Psoas muscle (tissue), 8 donors: Measurements from ENCODE around the gene TRPM4. TPM values are rescaled to one million over a fixed set of nuclear protein-coding genes. Genes with fewer than 3 reads are reported as not detected.

Experiments used
- ATAC-seq, 4 donors: fragments of 200-7000 bp; cut with Tn5 transposase; one replicate each; pipeline ENCODE4 v1.9.1; 2020; ENCODE audit warnings: moderate library complexity in 3 of 4, mild to moderate bottlenecking in 2 of 4
- DNase-seq, 2 donors: peaks; one replicate each; pipeline ENCODE4 v3.0.0-alpha.2; 2020
- H3K27ac ChIP-seq: fragments of 200-600 bp; one replicate; pipeline ENCODE4 v1.8.0; 2022
- H3K27me3 ChIP-seq, 3 donors: fragments of 200-600 bp in 1 of 3; one replicate each; pipeline versions ENCODE4 v1.6.1 to v1.8.0; 2013 to 2022; ENCODE audit warnings: low read length in 2 of 3, mild to moderate bottlenecking in 2 of 3, moderate library complexity in 1 of 3; ENCODE audit not compliant: insufficient read depth in 3 of 3
- H3K36me3 ChIP-seq, 2 donors: fragments of 200-600 bp in 1 of 2; one replicate each; pipeline versions ENCODE4 v1.6.1 to v1.8.0; 2013 to 2022; ENCODE audit warnings: low read depth in 1 of 2, mild to moderate bottlenecking in 1 of 2, moderate library complexity in 1 of 2; ENCODE audit not compliant: insufficient read depth in 1 of 2
- H3K4me1 ChIP-seq: fragments of 200-600 bp; one replicate; pipeline ENCODE4 v1.8.0; 2022
- H3K4me3 ChIP-seq: fragments of 200-600 bp; one replicate; pipeline ENCODE4 v1.8.0; 2022; ENCODE audit warnings: mild to moderate bottlenecking
- H3K9me3 ChIP-seq: fragments of 200-600 bp; one replicate; pipeline ENCODE4 v1.8.0; 2022
- CTCF ChIP-seq: fragments of 200-600 bp; IDR thresholded peaks from one replicate; pipeline ENCODE4 v1.8.0; 2022; ENCODE audit warnings: antibody characterized with exemption
- WGBS, 3 donors: extraction: QIAGEN DNeasy Blood & Tissue Kit; methylation state at CpG; one replicate each; pipeline versions ENCODE4 v1.1.6 to v1.1.7; 2013; 5-methylcytosine and 5-hydroxymethylcytosine counted together
- intact Hi-C, 2 donors: fragments of 100-400 bp; cut with DNase I; formaldehyde crosslinking; loops; one replicate each; pipeline versions ENCODE4 v1.11.0 to v1.14.2; 2022
- polyA plus RNA-seq, 3 donors: library from polyadenylated mRNA; stranded (reverse); fragments of 200-250 nt; gene quantifications; one replicate each; pipeline ENCODE4 v1.2.3, GENCODE V29; 2013
- total RNA-seq, 4 donors: library from RNA; stranded (reverse); fragmentation: NEBNext Ultra II Directional in 2 of 4; extraction: Animal tissue kit (Norgen Biotek cat#: 25700) in 2 of 4; gene quantifications; one replicate each; pipeline versions ENCODE4 v1.2.1 to v1.2.4, GENCODE V29; 2021 to 2023
- donor health status: healthy with polysubstance abuse.
- donor health status: DM: no; HTN: no; CAD: no; lungs with moderate emphysema.
- donor health status: Bipolar disorder and iron deficiency.
- donor health status: healthy.
- donor health status: DM: yes; HTN: yes; CAD: no.
- donor health status: DM: no; HTN: no; CAD: no.
- donor health status: DM: no; HTN: no; CAD: no.
- donor health status: DM: yes; HTN: yes; CAD: no.

Gene TRPM4
- total and polyA plus RNA-seq, 7 donors, result 6.5 to 20.6 (median 9.5) TPM

GRCh38 chr19:49186108-49186507 is 28.5 kb downstream of the TRPM4 start:
- intact Hi-C loops, result no loop called here
- H3K4me1 ChIP-seq, result no peaks in the 10 kb centered on the region
- no peak overlapping the region for H3K27ac ChIP-seq
- ATAC-seq, result no peak
- no peak overlapping the region for H3K4me3 ChIP-seq
- no peak for DNase-seq
- H3K9me3 ChIP-seq, result no peaks in the 10 kb centered on the region
- no peak for TF ChIP-seq CTCF
- 80 to 90% (median 87%) methylated on average over 5 of the region's 5 CpGs for WGBS, 3 donors
- H3K27me3 ChIP-seq, result no peaks in the 10 kb centered on the region
- H3K36me3 ChIP-seq, result peaks cover 5 to 90% of the 10 kb centered on the region in 2 donors

GRCh38 chr19:49188626-49189200 is 31.1 kb downstream of the TRPM4 start:
- ATAC-seq, result no peak
- no peak overlapping the region for H3K27ac ChIP-seq

GRCh38 chr19:49189259-49189658 is 31.7 kb downstream of the TRPM4 start:
- peaks cover 8 to 92% of the 10 kb centered on the region in 2 donors for H3K36me3 ChIP-seq
- H3K27ac ChIP-seq, result peak overlapping the region; percentile 4

More at GRCh38 chr19:49188626-49189200, 31.1 kb downstream of the TRPM4 start:
- no peak for DNase-seq
- WGBS, 3 donors, result 77 to 83% (median 82%) methylated on average over 20 to 21 of the region's 21 CpGs
- no peaks in the 10 kb centered on the region for H3K4me1 ChIP-seq
- peaks cover 8 to 97% of the 10 kb centered on the region in 2 donors for H3K36me3 ChIP-seq
- H3K27me3 ChIP-seq, result no peaks in the 10 kb centered on the region
- intact Hi-C loops, result no loop called here
- H3K9me3 ChIP-seq, result no peaks in the 10 kb centered on the region
- H3K4me3 ChIP-seq, result no peak overlapping the region
- no peak for TF ChIP-seq CTCF

GRCh38 chr19:49190781-49191180 is 33.2 kb downstream of the TRPM4 start:
- Histone ChIP-seq H3K27me3 (no peaks in the 10 kb centered on the region), H3K4me3 (no peak overlapping the region), H3K27ac (no peak overlapping the region), H3K4me1 (no peaks in the 10 kb centered on the region), H3K36me3 (peaks cover 8 to 84% of the 10 kb centered on the region in 2 donors), H3K9me3 (no peaks in the 10 kb centered on the region)
- TF ChIP-seq CTCF, result no peak
- intact Hi-C loops, result no loop called here
- ATAC-seq, result no peak
- no peak for DNase-seq
- WGBS, 3 donors, result 90 to 95% (median 95%) methylated on average over 3 of the region's 3 CpGs

More at GRCh38 chr19:49189259-49189658, 31.7 kb downstream of the TRPM4 start:
- intact Hi-C loops, result no loop called here
- Histone ChIP-seq H3K4me3 (no peak overlapping the region), H3K4me1 (no peaks in the 10 kb centered on the region), H3K27me3 (no peaks in the 10 kb centered on the region), H3K9me3 (no peaks in the 10 kb centered on the region)
- 77 to 82% (median 77%) methylated on average over 5 of the region's 5 CpGs for WGBS, 3 donors
- no peak for TF ChIP-seq CTCF
- DNase-seq, result no peak
- ATAC-seq, result no peak
